Measurements from ENCODE around the gene P3H1.

DNA sequence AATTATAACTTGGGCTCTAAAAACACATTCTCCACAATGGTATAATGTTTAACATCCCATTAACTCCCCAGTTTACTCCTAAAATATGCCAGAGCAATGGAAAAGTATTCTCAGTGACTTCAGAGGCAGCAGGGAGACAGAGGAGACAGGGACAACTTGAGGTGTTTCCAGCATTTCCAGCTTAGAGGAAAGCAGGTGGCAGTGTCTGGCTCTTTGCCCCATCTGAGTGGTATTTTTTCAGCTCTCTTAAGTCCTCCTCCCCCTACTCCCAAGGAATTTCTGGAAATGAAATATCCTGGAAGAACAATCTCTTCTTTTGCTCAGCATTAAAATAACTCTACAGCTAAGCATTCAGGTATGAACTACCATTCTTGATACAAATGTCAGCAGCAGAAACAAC, 39.3 kb upstream of the P3H1 start:
- TF ChIP-seq, protein P1, sequence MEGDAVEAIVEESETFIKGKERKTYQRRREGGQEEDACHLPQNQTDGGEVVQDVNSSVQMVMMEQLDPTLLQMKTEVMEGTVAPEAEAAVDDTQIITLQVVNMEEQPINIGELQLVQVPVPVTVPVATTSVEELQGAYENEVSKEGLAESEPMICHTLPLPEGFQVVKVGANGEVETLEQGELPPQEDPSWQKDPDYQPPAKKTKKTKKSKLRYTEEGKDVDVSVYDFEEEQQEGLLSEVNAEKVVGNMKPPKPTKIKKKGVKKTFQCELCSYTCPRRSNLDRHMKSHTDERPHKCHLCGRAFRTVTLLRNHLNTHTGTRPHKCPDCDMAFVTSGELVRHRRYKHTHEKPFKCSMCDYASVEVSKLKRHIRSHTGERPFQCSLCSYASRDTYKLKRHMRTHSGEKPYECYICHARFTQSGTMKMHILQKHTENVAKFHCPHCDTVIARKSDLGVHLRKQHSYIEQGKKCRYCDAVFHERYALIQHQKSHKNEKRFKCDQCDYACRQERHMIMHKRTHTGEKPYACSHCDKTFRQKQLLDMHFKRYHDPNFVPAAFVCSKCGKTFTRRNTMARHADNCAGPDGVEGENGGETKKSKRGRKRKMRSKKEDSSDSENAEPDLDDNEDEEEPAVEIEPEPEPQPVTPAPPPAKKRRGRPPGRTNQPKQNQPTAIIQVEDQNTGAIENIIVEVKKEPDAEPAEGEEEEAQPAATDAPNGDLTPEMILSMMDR (IDR thresholded peaks at IDR 0.05 in 4 of 5, conservative IDR thresholded peaks at IDR 0.05 in 1 of 5) = no peak
- no peak for TF ChIP-seq POLR2A (IDR thresholded peaks at IDR 0.05)

Data from gastrocnemius medialis (tissue), 4 donors.